Neural cell (in vitro differentiated cells): Measurements from ENCODE around the gene PGAP3. TPM values are rescaled to one million over a fixed set of nuclear protein-coding genes. Genes with fewer than 3 reads are reported as not detected.
"Not testable (repeated sequence)": the region's sequence is repeated elsewhere in the genome, so short reads cannot be mapped to it uniquely, and the experiment has no call there.

Experiments used
- H2AFZ ChIP-seq: fragments of 200-600, 300-800 bp; sonication (generic), shearing (Covaris generic); 2 replicates; pipeline ENCODE4 v1.6.0; 2014; ENCODE audit warnings: low read depth, mild to moderate bottlenecking, antibody characterized with exemption, low read length, moderate library complexity
- H3F3A ChIP-seq: fragments of 200-600 bp; shearing (Covaris generic); 2 replicates; pipeline ENCODE4 v1.6.1; 2016; ENCODE audit warnings: mild to moderate bottlenecking, moderate library complexity, mixed read lengths, antibody characterized with exemption, low read length; ENCODE audit not compliant: insufficient read depth, poor library complexity, severe bottlenecking
- H3K27ac ChIP-seq: fragments of 200-600, 300-800 bp; sonication (generic), shearing (Covaris generic); 2 replicates; pipeline ENCODE4 v1.5.1; 2014; ENCODE audit warnings: mild to moderate bottlenecking, low read length, moderate library complexity
- H3K27me3 ChIP-seq: fragments of 300-800, 200-600 bp; sonication (generic), shearing (Covaris generic); 2 replicates; pipeline ENCODE4 v1.6.0; 2014; ENCODE audit warnings: mild to moderate bottlenecking, low read depth, low read length, moderate library complexity; ENCODE audit not compliant: insufficient read depth
- H3K36me3 ChIP-seq: fragments of 300-800, 200-600 bp; sonication (generic), shearing (Covaris generic); 2 replicates; pipeline ENCODE4 v1.5.1; 2014; ENCODE audit warnings: mild to moderate bottlenecking, antibody characterized with exemption, low read length, moderate library complexity; ENCODE audit not compliant: insufficient read depth
- H3K4me2 ChIP-seq: fragments of 300-800, 200-600 bp; sonication (generic), shearing (Covaris generic); 2 replicates; pipeline ENCODE4 v1.6.0; 2014; ENCODE audit warnings: mild to moderate bottlenecking, low read length
- H3K4me3 ChIP-seq: fragments of 300-800, 200-600 bp; sonication (generic), shearing (Covaris generic); 2 replicates; pipeline ENCODE4 v1.5.1; 2014; ENCODE audit warnings: mild to moderate bottlenecking, low read length, moderate library complexity
- H3K79me2 ChIP-seq: fragments of 200-600 bp; shearing (Covaris generic); replicated peaks from 2 replicates; pipeline ENCODE4 v1.6.0; 2014; ENCODE audit warnings: mild to moderate bottlenecking, low read length, moderate library complexity; ENCODE audit not compliant: insufficient read depth
- H3K9ac ChIP-seq: fragments of 300-800, 200-600 bp; sonication (generic), shearing (Covaris generic); 2 replicates; pipeline ENCODE4 v1.6.1; 2016; ENCODE audit warnings: mild to moderate bottlenecking, low read length, mixed read lengths
- H3K9me2 ChIP-seq: fragments of 200-600 bp; shearing (Covaris generic); 2 replicates; pipeline ENCODE4 v1.6.1; 2016; ENCODE audit warnings: mild to moderate bottlenecking, low read length, mixed read lengths; ENCODE audit not compliant: insufficient read depth
- H3K9me3 ChIP-seq: fragments of 200-600, 300-800 bp; sonication (generic), shearing (Covaris generic); 2 replicates; pipeline ENCODE4 v1.6.1; 2016; ENCODE audit warnings: mild to moderate bottlenecking, mixed run types, low read length, moderate library complexity, mixed read lengths
- H4K20me1 ChIP-seq: fragments of 200-600 bp; shearing (Covaris generic); 2 replicates; pipeline ENCODE4 v1.6.1; 2016; ENCODE audit warnings: mild to moderate bottlenecking, mixed run types; ENCODE audit not compliant: insufficient read depth
- CTCF ChIP-seq: fragments of 450-650 bp; IDR thresholded peaks from 2 replicates; pipeline ENCODE4 v1.5.1; 2014; ENCODE audit warnings: antibody characterized with exemption, mild to moderate bottlenecking, moderate library complexity; ENCODE audit not compliant: poor library complexity, severe bottlenecking
- EP300 ChIP-seq: fragments of 450-650 bp; conservative IDR thresholded peaks from 2 replicates; pipeline ENCODE4 v1.6.1; 2014; ENCODE audit warnings: antibody characterized with exemption, mild to moderate bottlenecking, moderate library complexity; ENCODE audit not compliant: poor library complexity, severe bottlenecking
- EZH2 ChIP-seq: fragments of 200-600, 300-800 bp; shearing (Covaris generic), sonication (generic); IDR thresholded peaks from 2 replicates; pipeline ENCODE4 v1.6.1; 2014; ENCODE audit warnings: antibody characterized with exemption, low read length, borderline replicate concordance, mild to moderate bottlenecking; ENCODE audit not compliant: insufficient read depth, poor library complexity, severe bottlenecking
- MXI1 ChIP-seq: fragments of 450-650 bp; conservative IDR thresholded peaks from 2 replicates; pipeline ENCODE4 v1.6.1; 2014; ENCODE audit warnings: antibody characterized with exemption, mild to moderate bottlenecking; ENCODE audit not compliant: poor library complexity, severe bottlenecking
- POLR2AphosphoS5 ChIP-seq: IDR thresholded peaks from 2 replicates; pipeline ENCODE4 v1.6.1; 2012
- RAD21 ChIP-seq: fragments of 450-650 bp; conservative IDR thresholded peaks from 2 replicates; pipeline ENCODE4 v1.6.1; 2014; ENCODE audit warnings: antibody characterized with exemption, mild to moderate bottlenecking, moderate library complexity
- SMC3 ChIP-seq: fragments of 450-650 bp; conservative IDR thresholded peaks from 2 replicates; pipeline ENCODE4 v1.6.1; 2014; ENCODE audit warnings: antibody characterized with exemption, mild to moderate bottlenecking, moderate library complexity; ENCODE audit not compliant: poor library complexity
- TAF1 ChIP-seq: IDR thresholded peaks from 2 replicates; pipeline ENCODE4 v1.6.1; 2012; ENCODE audit warnings: low read depth
- polyA plus RNA-seq: library from polyadenylated mRNA; depleted of rRNA; stranded (reverse); fragments of >200 nt; gene quantifications from 2 replicates; pipeline ENCODE4 v1.2.3, GENCODE V29; 2014
- TF ChIP-seq, protein P1 (sequence below): IDR thresholded peaks from 2 replicates; pipeline ENCODE4 v1.6.1; 2012; ENCODE audit warnings: borderline replicate concordance

The PGAP3 gene
- polyA plus RNA-seq, 1 donor from 2014 or later: 27.2 TPM

DNA sequence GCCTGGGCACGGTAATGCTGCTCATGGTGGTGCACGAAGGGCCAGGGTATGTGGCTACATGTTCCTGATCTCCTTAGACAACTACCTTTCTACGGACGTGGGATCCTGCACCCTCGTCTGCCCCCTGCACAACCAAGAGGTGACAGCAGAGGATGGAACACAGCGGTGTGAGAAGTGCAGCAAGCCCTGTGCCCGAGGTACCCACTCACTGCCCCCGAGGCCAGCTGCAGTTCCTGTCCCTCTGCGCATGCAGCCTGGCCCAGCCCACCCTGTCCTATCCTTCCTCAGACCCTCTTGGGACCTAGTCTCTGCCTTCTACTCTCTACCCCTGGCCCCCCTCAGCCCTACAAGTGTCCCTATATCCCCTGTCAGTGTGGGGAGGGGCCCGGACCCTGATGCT lies 24.0 kb upstream of the PGAP3 start:
- Histone ChIP-seq H3K36me3 (no peaks in the 10 kb centered on the region), H3K79me2 (no peaks in the 10 kb centered on the region), H3K4me3 (no peak overlapping the region), H4K20me1 (no peaks in the 10 kb centered on the region), H3K9ac (no peak overlapping the region), H3F3A (no peaks in the 10 kb centered on the region), H3K4me2 (no peak overlapping the region), H3K27me3 (no peaks in the 10 kb centered on the region), H2AFZ (no peak overlapping the region), H3K9me2 (no peaks in the 10 kb centered on the region), H3K27ac (no peak overlapping the region), H3K9me3 (no peaks in the 10 kb centered on the region)
- TF ChIP-seq, protein P1, sequence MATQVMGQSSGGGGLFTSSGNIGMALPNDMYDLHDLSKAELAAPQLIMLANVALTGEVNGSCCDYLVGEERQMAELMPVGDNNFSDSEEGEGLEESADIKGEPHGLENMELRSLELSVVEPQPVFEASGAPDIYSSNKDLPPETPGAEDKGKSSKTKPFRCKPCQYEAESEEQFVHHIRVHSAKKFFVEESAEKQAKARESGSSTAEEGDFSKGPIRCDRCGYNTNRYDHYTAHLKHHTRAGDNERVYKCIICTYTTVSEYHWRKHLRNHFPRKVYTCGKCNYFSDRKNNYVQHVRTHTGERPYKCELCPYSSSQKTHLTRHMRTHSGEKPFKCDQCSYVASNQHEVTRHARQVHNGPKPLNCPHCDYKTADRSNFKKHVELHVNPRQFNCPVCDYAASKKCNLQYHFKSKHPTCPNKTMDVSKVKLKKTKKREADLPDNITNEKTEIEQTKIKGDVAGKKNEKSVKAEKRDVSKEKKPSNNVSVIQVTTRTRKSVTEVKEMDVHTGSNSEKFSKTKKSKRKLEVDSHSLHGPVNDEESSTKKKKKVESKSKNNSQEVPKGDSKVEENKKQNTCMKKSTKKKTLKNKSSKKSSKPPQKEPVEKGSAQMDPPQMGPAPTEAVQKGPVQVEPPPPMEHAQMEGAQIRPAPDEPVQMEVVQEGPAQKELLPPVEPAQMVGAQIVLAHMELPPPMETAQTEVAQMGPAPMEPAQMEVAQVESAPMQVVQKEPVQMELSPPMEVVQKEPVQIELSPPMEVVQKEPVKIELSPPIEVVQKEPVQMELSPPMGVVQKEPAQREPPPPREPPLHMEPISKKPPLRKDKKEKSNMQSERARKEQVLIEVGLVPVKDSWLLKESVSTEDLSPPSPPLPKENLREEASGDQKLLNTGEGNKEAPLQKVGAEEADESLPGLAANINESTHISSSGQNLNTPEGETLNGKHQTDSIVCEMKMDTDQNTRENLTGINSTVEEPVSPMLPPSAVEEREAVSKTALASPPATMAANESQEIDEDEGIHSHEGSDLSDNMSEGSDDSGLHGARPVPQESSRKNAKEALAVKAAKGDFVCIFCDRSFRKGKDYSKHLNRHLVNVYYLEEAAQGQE: no peak
- TF ChIP-seq EZH2 (no peak), CTCF (no peak), MXI1 (no peak), POLR2AphosphoS5 (no peak), EP300 (no peak), RAD21 (no peak), SMC3 (no peak), TAF1 (no peak)

GRCh38 chr17:39711071-39711470 lies 23.2 kb upstream of the PGAP3 start:
- not testable (repeated sequence) for H3K4me2 ChIP-seq, H2AFZ ChIP-seq, H3K27ac ChIP-seq, H3K9me2 ChIP-seq, H3K9me3 ChIP-seq, H4K20me1 ChIP-seq, H3K9ac ChIP-seq, H3K27me3 ChIP-seq, H3K79me2 ChIP-seq, H3K36me3 ChIP-seq, H3K4me3 ChIP-seq, H3F3A ChIP-seq
